Mammary epithelial cell (primary cell): ENCODE measurements around the gene SAMD10.

ENCODE experiments used
- CTCF ChIP-seq, 2 donors: IDR thresholded peaks in 1 of 2; conservative IDR thresholded peaks in 1 of 2; 2 replicates each; pipeline ENCODE4 v1.5.1; 2011 to 2012; ENCODE audit warnings: inconsistent platforms in 2 of 2, low read length in 2 of 2, mild to moderate bottlenecking in 2 of 2, control low read depth in 1 of 2, low read depth in 1 of 2; ENCODE audit not compliant: insufficient read depth in 1 of 2; ENCODE audit errors: extremely low read depth in 1 of 2
- EZH2 ChIP-seq: IDR thresholded peaks from 2 replicates; pipeline ENCODE4 v1.6.1; 2012; ENCODE audit warnings: low read length, inconsistent platforms, borderline replicate concordance

DNA sequence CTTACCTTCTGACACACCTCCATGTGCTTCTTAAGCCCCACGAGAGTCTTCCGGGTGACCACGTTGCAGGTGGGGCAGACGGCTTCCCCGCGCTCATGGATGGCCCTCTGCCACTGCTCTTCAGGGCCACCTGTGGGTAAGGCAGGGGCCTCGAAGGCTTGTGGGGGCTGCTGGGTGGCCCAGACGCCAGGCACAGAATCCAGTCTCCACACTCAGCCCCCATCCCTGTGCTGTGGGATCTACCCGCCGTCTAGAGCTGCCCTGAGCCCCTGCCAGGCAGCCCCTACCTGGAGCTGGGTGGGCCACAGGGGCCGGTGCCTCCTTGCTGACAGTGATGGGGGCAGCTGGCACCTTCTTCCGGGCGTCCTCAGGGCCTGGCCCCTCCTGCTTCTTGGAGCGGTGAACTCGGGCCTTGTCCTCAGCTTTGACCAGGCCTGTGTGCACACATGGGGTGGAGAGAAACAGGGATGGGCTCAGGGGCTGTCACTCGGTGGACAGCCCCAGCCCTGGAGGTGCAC lies 15.6 kb downstream of the SAMD10 start:
- TF ChIP-seq CTCF (conservative IDR thresholded peaks at IDR 0.05 in 1 of 2, IDR thresholded peaks at IDR 0.05 in 1 of 2; ENCODE audit: extremely low read depth in 1 of 2, insufficient read depth in 1 of 2, low read depth in 1 of 2, low read length in 2 of 2) (no peak), EZH2 (no peak)
